ENCODE measurements around the gene CACNA2D2. TPM values are rescaled to one million over a fixed set of nuclear protein-coding genes. Genes with fewer than 3 reads are reported as not detected.

Gene CACNA2D2
- total and polyA plus RNA-seq, 2 of the 13 experiments (the other 11 are each of a cell fraction or from before 2014, with no cell fraction given): not detected

DNA sequence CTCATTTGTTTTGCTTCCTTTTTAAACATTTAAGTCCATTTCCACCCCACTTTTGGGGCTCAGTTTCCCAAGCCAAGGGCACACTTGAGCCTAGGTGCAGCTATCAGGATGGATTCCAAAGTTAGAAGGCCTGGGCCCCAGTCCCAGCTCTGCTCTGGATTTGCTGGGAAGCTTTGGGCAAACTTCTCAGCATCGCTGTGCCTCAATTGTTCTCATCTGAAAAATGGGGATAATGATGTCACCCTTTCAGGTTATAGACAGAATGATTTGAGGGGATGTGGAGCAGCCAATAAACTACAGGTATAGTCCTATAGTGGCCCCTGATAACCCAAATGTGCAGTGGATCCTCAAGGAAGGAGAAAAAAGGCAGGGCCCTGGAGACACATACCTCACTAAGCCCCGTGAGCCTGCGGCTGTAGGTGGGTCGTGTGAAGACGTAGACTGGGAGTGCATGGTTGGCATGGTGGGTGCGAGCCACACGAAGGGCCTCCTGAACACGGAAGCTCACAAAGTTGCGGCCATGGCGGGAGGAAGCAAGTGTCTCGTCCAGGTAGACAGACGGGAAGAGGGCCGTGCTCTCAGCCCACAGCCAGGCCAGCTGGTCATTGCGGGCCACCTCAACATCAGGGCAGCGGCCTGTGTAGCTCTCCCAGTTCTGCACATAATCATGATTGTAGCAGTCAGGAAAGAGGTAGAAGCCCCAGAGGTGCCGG, 184.1 kb downstream of the CACNA2D2 start:
- TF ChIP-seq ZNF629 (CRISPR knock-in tag; conservative IDR thresholded peaks at IDR 0.05) (peak; percentile 87), ATF7 (IDR thresholded peaks at IDR 0.05) (0 out of 2 replicates have a peak, but pooled peaks have one; percentile 29), ATF7 (CRISPR knock-in tag; IDR thresholded peaks at IDR 0.05) (no peak), RARG (CRISPR knock-in tag; IDR thresholded peaks at IDR 0.05; ENCODE audit: low read depth) (no peak), POLR2AphosphoS5 (IDR thresholded peaks at IDR 0.05; ENCODE audit: low read depth, low read length) (0 out of 2 replicates have a peak, but pooled peaks have one; percentile 22), ZNF598 (CRISPR knock-in tag; IDR thresholded peaks at IDR 0.05; ENCODE audit: borderline replicate concordance) (0 out of 2 replicates have a peak, but pooled peaks have one; percentile 34), SOX6 (IDR thresholded peaks at IDR 0.05) (no peak), SOX6 (CRISPR knock-in tag; IDR thresholded peaks at IDR 0.05) (no peak), RAD51 (IDR thresholded peaks at IDR 0.05; ENCODE audit: borderline replicate concordance) (no peak), ZNF644 (CRISPR knock-in tag; IDR thresholded peaks at IDR 0.05; ENCODE audit: low read depth) (no peak), ZNF788 (CRISPR knock-in tag; IDR thresholded peaks at IDR 0.05; ENCODE audit: borderline replicate concordance) (0 out of 2 replicates have a peak, but pooled peaks have one; percentile 5), ZMYM3 (CRISPR knock-in tag; IDR thresholded peaks at IDR 0.05) (peak; percentile 39; the same call in 1 of the 2 replicates), POGK (CRISPR knock-in tag; conservative IDR thresholded peaks at IDR 0.05) (0 out of 2 replicates have a peak, but pooled peaks have one; percentile 13), CC2D1A (CRISPR knock-in tag; IDR thresholded peaks at IDR 0.05) (no peak)
- TF ChIP-seq, protein P1, sequence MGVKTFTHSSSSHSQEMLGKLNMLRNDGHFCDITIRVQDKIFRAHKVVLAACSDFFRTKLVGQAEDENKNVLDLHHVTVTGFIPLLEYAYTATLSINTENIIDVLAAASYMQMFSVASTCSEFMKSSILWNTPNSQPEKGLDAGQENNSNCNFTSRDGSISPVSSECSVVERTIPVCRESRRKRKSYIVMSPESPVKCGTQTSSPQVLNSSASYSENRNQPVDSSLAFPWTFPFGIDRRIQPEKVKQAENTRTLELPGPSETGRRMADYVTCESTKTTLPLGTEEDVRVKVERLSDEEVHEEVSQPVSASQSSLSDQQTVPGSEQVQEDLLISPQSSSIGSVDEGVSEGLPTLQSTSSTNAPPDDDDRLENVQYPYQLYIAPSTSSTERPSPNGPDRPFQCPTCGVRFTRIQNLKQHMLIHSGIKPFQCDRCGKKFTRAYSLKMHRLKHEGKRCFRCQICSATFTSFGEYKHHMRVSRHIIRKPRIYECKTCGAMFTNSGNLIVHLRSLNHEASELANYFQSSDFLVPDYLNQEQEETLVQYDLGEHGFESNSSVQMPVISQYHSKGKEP (CRISPR knock-in tag; IDR thresholded peaks at IDR 0.05): no peak
- TF ChIP-seq, protein P2, sequence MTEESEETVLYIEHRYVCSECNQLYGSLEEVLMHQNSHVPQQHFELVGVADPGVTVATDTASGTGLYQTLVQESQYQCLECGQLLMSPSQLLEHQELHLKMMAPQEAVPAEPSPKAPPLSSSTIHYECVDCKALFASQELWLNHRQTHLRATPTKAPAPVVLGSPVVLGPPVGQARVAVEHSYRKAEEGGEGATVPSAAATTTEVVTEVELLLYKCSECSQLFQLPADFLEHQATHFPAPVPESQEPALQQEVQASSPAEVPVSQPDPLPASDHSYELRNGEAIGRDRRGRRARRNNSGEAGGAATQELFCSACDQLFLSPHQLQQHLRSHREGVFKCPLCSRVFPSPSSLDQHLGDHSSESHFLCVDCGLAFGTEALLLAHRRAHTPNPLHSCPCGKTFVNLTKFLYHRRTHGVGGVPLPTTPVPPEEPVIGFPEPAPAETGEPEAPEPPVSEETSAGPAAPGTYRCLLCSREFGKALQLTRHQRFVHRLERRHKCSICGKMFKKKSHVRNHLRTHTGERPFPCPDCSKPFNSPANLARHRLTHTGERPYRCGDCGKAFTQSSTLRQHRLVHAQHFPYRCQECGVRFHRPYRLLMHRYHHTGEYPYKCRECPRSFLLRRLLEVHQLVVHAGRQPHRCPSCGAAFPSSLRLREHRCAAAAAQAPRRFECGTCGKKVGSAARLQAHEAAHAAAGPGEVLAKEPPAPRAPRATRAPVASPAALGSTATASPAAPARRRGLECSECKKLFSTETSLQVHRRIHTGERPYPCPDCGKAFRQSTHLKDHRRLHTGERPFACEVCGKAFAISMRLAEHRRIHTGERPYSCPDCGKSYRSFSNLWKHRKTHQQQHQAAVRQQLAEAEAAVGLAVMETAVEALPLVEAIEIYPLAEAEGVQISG (CRISPR knock-in tag; IDR thresholded peaks at IDR 0.05): 0 out of 2 replicates have a peak, but pooled peaks have one; percentile 1
- TF ChIP-seq, protein P3, sequence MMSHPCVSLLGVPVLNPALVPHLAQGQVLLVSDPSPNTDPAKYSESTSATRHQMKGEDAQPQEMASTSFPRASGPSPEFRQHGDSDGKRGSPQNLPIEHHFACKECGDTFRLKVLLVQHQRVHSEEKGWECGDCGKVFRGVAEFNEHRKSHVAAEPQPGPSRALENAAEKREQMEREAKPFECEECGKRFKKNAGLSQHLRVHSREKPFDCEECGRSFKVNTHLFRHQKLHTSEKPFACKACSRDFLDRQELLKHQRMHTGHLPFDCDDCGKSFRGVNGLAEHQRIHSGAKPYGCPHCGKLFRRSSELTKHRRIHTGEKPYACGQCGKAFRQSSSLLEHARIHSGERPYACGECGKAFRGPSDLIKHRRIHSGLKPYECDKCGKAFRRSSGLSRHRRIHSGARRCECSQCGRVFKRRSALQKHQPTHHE (CRISPR knock-in tag; IDR thresholded peaks at IDR 0.05; ENCODE audit: borderline replicate concordance): no peak
- peaks cover 70% of the 10 kb centered on the region for H3K4me1 ChIP-seq (ENCODE audit: insufficient read depth, low read length)
- 94% methylated on average over 16 of the region's 16 CpGs for WGBS (ENCODE audit: low lambda C conversion rate)
- H3K9ac ChIP-seq (ENCODE audit: insufficient read depth, low read depth, low read length): peak overlapping the region; percentile 10; the same call in 1 of the 2 replicates
- ATAC-seq (no peak), DNase-seq (ENCODE audit: low spot score) (no peak), FAIRE-seq (no peak)
- H3K4me2 ChIP-seq (ENCODE audit: low read depth, low read length): peak overlapping the region; percentile 94
- H3K27me3 ChIP-seq (ENCODE audit: control insufficient read depth in 1 of 2, insufficient read depth in 2 of 2, low read length in 2 of 2): no peaks in the 10 kb centered on the region; a peak in 1 of 5 replicates
- no peaks in the 10 kb centered on the region for H3K9me3 ChIP-seq (ENCODE audit: low read length)
- peak overlapping the region in 1 of 3 experiments; percentile 19; a peak in 2 of 6 replicates for H3K4me3 ChIP-seq (replicated peaks in 1 of 3; ENCODE audit: insufficient read depth in 1 of 3, low read depth in 2 of 3, low read length in 3 of 3)
- peaks cover 25% of the 10 kb centered on the region for H3K79me2 ChIP-seq (ENCODE audit: insufficient read depth, low read length)
- ChIA-PET POLR2A (interaction anchor here (1.1 to 13.0 kb wide), 4 partner anchors 11 to 31 kb away, joined by 3 to 222 read pairs (median 8); partner anchors contain the start of genes CYB561D2, HYAL1, HYAL3 and IFRD2), CTCF (ENCODE audit: low intra/inter-chr PET ratio, low total read pairs) (no interaction called here)
- in situ Hi-C loops (cut with HindIII; ENCODE audit: extremely low pct_ligation_motif_present, low pct_unique_long_range_greater_than_20kb): no loop called here
- H3K36me3 ChIP-seq (replicated peaks in 1 of 2; ENCODE audit: control insufficient read depth in 1 of 2, insufficient read depth in 2 of 2, low read length in 2 of 2): peaks cover 16 to 32% of the 10 kb centered on the region in 2 experiments
- intact Hi-C loops (cut with micrococcal nuclease; ENCODE audit: unreplicated experiment): no loop called here
- H4K20me1 ChIP-seq (ENCODE audit: insufficient read depth, low read length): no peaks in the 10 kb centered on the region
- no peak overlapping the region for H2AFZ ChIP-seq (ENCODE audit: low read length)
- H3K27ac ChIP-seq (ENCODE audit: extremely low read length, insufficient read depth, low read length): peak overlapping the region; percentile 2
- no TSS peak for BruUV-seq (replicated peaks)

Data from HepG2 (cell line).